Measurements from ENCODE around the gene ITIH2. TPM values are rescaled to one million over a fixed set of nuclear protein-coding genes. Genes with fewer than 3 reads are reported as not detected.

Gene ITIH2
- total and polyA plus RNA-seq, 9 of the 15 experiments (the other 6 are each of a cell fraction or from before 2014, with no cell fraction given): 0.66 TPM; not detected in 8

- ChIA-PET CTCF (ENCODE audit: low intra/inter-chr PET ratio) (no interaction called here), POLR2A (interaction anchor here (1.1 kb wide), 1 partner anchor 9 kb away, joined by 4 read pairs; no protein-coding TSS in a partner anchor)
- H3K79me2 ChIP-seq (ENCODE audit: control insufficient read depth, insufficient read depth, low read length): no peaks in the 10 kb centered on the region
- H3K4me1 ChIP-seq (replicated peaks in 1 of 2; ENCODE audit: control insufficient read depth in 2 of 2, insufficient read depth in 2 of 2, low read length in 2 of 2): peaks cover 0 to 5% of the 10 kb centered on the region in 2 experiments; a peak in 2 of 5 replicates
- intact Hi-C loops (cut with micrococcal nuclease): no loop called here
- H4K20me1 ChIP-seq (replicated peaks; ENCODE audit: control insufficient read depth, insufficient read depth, low read length): no peaks in the 10 kb centered on the region
- H3K27ac ChIP-seq (ENCODE audit: extremely low read depth, low read depth, low read length): no peak overlapping the region
- H3K27me3 ChIP-seq (ENCODE audit: control insufficient read depth in 2 of 2, insufficient read depth in 2 of 2, low read length in 2 of 2): no peaks in the 10 kb centered on the region
- no peak for ATAC-seq
- in situ Hi-C loops (cut with MboI): no loop called here
- H3K9me1 ChIP-seq (ENCODE audit: control insufficient read depth, insufficient read depth, low read length): no peaks in the 10 kb centered on the region
- no peak overlapping the region for H3K4me2 ChIP-seq (ENCODE audit: insufficient read depth, low read length)
- no peak for TF ChIP-seq U2AF2 (optimal IDR thresholded peaks at IDR 0.05; ENCODE audit: low read depth, low read length)
- no peak for TF ChIP-seq NFXL1 (CRISPR knock-in tag; IDR thresholded peaks at IDR 0.05)
- no peak for TF ChIP-seq ZSCAN29 (IDR thresholded peaks at IDR 0.05)
- no peak for TF ChIP-seq NEUROD1 (IDR thresholded peaks at IDR 0.05; ENCODE audit: borderline replicate concordance, low read depth, low read length, partially characterized antibody)
- no peak for TF ChIP-seq JUND (IDR thresholded peaks at IDR 0.05; ENCODE audit: borderline replicate concordance, low read depth, low read length)
- TF ChIP-seq JUND (tag; IDR thresholded peaks at IDR 0.05; ENCODE audit: borderline replicate concordance, low read depth, low read length): no peak
- TF ChIP-seq ZNF41 (CRISPR knock-in tag; conservative IDR thresholded peaks at IDR 0.05): no peak
- TF ChIP-seq PCBP1 (IDR thresholded peaks at IDR 0.05; ENCODE audit: low read depth, low read length, poor library complexity, severe bottlenecking): no peak
- no peak for TF ChIP-seq BRF1 (IDR thresholded peaks at IDR 0.05; ENCODE audit: borderline replicate concordance, extremely low read depth, insufficient read length)
- TF ChIP-seq TCF7L2 (IDR thresholded peaks at IDR 0.05; ENCODE audit: low read depth, low read length): no peak
- TF ChIP-seq NELFE (IDR thresholded peaks at IDR 0.05; ENCODE audit: insufficient read depth, insufficient read length): no peak
- TF ChIP-seq XRCC5 (IDR thresholded peaks at IDR 0.05; ENCODE audit: low read depth, low read length): no peak
- no peak for TF ChIP-seq ATF4 (CRISPR knock-in tag; IDR thresholded peaks at IDR 0.05)
- no peak for TF ChIP-seq NUFIP1 (IDR thresholded peaks at IDR 0.05; ENCODE audit: partially characterized antibody)
- TF ChIP-seq HIVEP1 (CRISPR knock-in tag; IDR thresholded peaks at IDR 0.05): no peak
- TF ChIP-seq ZNF408 (CRISPR knock-in tag; IDR thresholded peaks at IDR 0.05; ENCODE audit: low read depth): no peak
- no peak for TF ChIP-seq IRF2 (CRISPR knock-in tag; IDR thresholded peaks at IDR 0.05)
- TF ChIP-seq TFAP4 (CRISPR knock-in tag; IDR thresholded peaks at IDR 0.05; ENCODE audit: borderline replicate concordance): no peak
- no peak overlapping the region for H3K4me3 ChIP-seq
- DNase-seq (ENCODE audit: extremely low read depth in 1 of 4, low spot score in 3 of 4): no peak
- H3K36me3 ChIP-seq (ENCODE audit: control insufficient read depth, insufficient read depth, low read length): peaks cover 60% of the 10 kb centered on the region
- H3K9me3 ChIP-seq (replicated peaks; ENCODE audit: control insufficient read depth, insufficient read depth, low read depth, low read length): no peaks in the 10 kb centered on the region
- H2AFZ ChIP-seq (ENCODE audit: low read depth, low read length): no peak overlapping the region
- FAIRE-seq: no peak
- 92% methylated on average over 10 of the region's 10 CpGs for WGBS (ENCODE audit: insufficient coverage, low coverage, missing lambda C conversion rate)
- BruUV-seq (replicated peaks): no TSS peak
- H3K9ac ChIP-seq (ENCODE audit: insufficient read depth in 1 of 2, low read depth in 2 of 2, low read length in 2 of 2): no peak overlapping the region
These were observed 64.1 kb downstream of the ITIH2 start for GRCh38 chr10:7767209-7767608.

Measured in K562 (cell line).